H9 (cell line): Measurements from ENCODE around the gene SCEL. TPM values are rescaled to one million over a fixed set of nuclear protein-coding genes. Genes with fewer than 3 reads are reported as not detected.

Source experiments
- DNase-seq: peaks from one replicate; pipeline ENCODE4 v3.0.0-alpha.2; 2017
- H2AFZ ChIP-seq: one replicate; pipeline ENCODE4 v1.6.1; 2013; ENCODE audit warnings: mild to moderate bottlenecking, low read length, control low read depth, moderate library complexity
- H2AK5ac ChIP-seq: 2 replicates; pipeline ENCODE4 v1.6.1; 2013; ENCODE audit warnings: low read length, control low read depth, mixed read lengths; ENCODE audit not compliant: insufficient read length
- H2BK120ac ChIP-seq: one replicate; pipeline ENCODE4 v1.6.1; 2013; ENCODE audit warnings: low read depth, mild to moderate bottlenecking, low read length, control low read depth, inconsistent platforms; ENCODE audit not compliant: poor library complexity, severe bottlenecking
- H2BK12ac ChIP-seq: 2 replicates; pipeline ENCODE4 v1.6.1; 2013; ENCODE audit warnings: low read length, control low read depth, mixed read lengths, low read depth; ENCODE audit not compliant: insufficient read length
- H2BK15ac ChIP-seq: 2 replicates; pipeline ENCODE4 v1.6.1; 2013; ENCODE audit warnings: low read depth, low read length, control low read depth
- H2BK20ac ChIP-seq: one replicate; pipeline ENCODE4 v1.6.1; 2013; ENCODE audit warnings: low read depth, mild to moderate bottlenecking, low read length, control low read depth, inconsistent platforms; ENCODE audit not compliant: poor library complexity, severe bottlenecking
- H2BK5ac ChIP-seq: 2 replicates; pipeline ENCODE4 v1.6.1; 2013; ENCODE audit warnings: low read length, control low read depth, mixed read lengths; ENCODE audit not compliant: insufficient read length
- H3K14ac ChIP-seq: 2 replicates; pipeline ENCODE4 v1.6.1; 2013; ENCODE audit warnings: low read length, control low read depth; ENCODE audit not compliant: insufficient read depth
- H3K18ac ChIP-seq: 2 replicates; pipeline ENCODE4 v1.6.1; 2013; ENCODE audit warnings: low read depth, mild to moderate bottlenecking, mixed read lengths, low read length, control low read depth; ENCODE audit not compliant: insufficient read length
- H3K23ac ChIP-seq: 2 replicates; pipeline ENCODE4 v1.6.1; 2013; ENCODE audit warnings: low read length, control low read depth, mixed read lengths, low read depth; ENCODE audit not compliant: insufficient read length
- H3K23me2 ChIP-seq: 2 replicates; pipeline ENCODE4 v1.6.1; 2013; ENCODE audit warnings: low read depth, mild to moderate bottlenecking, mixed read lengths, low read length, control low read depth; ENCODE audit not compliant: insufficient read length, poor library complexity, severe bottlenecking
- H3K27ac ChIP-seq: 2 replicates; pipeline ENCODE4 v1.5.1; 2013; ENCODE audit warnings: low read length, control low read depth, mixed read lengths, low read depth; ENCODE audit not compliant: insufficient read length
- H3K27me3 ChIP-seq: 2 replicates; pipeline ENCODE4 v1.6.1; 2013; ENCODE audit warnings: low read length, control low read depth, inconsistent platforms; ENCODE audit not compliant: insufficient read depth
- H3K4ac ChIP-seq: 2 replicates; pipeline ENCODE4 v1.6.1; 2013; ENCODE audit warnings: low read depth, mild to moderate bottlenecking, control low read depth, inconsistent platforms, low read length, moderate library complexity
- H3K4me1 ChIP-seq: 2 replicates; pipeline ENCODE4 v1.6.1; 2013; ENCODE audit warnings: low read length, control low read depth, inconsistent platforms; ENCODE audit not compliant: insufficient read depth
- H3K4me2 ChIP-seq: 2 replicates; pipeline ENCODE4 v1.6.1; 2013; ENCODE audit warnings: low read length, control low read depth, mixed read lengths; ENCODE audit not compliant: insufficient read length, insufficient read depth
- H3K56ac ChIP-seq: 2 replicates; pipeline ENCODE4 v1.6.1; 2013; ENCODE audit warnings: low read depth, mild to moderate bottlenecking, mixed read lengths, low read length, control low read depth; ENCODE audit not compliant: insufficient read length
- H3K79me1 ChIP-seq: 2 replicates; pipeline ENCODE4 v1.6.1; 2013; ENCODE audit warnings: low read depth, mild to moderate bottlenecking, moderate library complexity, low read length, control low read depth, inconsistent platforms; ENCODE audit not compliant: insufficient read depth, poor library complexity, severe bottlenecking
- H3K79me2 ChIP-seq: 2 replicates; pipeline ENCODE4 v1.6.1; 2013; ENCODE audit warnings: low read length, control low read depth, inconsistent platforms; ENCODE audit not compliant: insufficient read depth
- H3K9ac ChIP-seq: 2 replicates; pipeline ENCODE4 v1.6.1; 2013; ENCODE audit warnings: low read length, control low read depth, mixed read lengths; ENCODE audit not compliant: insufficient read length; ENCODE audit errors: extremely low read depth
- H3K9me3 ChIP-seq: one replicate; pipeline ENCODE4 v1.6.1; 2013; ENCODE audit warnings: low read depth, low read length, inconsistent platforms; ENCODE audit not compliant: control insufficient read depth
- H3T11ph ChIP-seq: one replicate; pipeline ENCODE4 v1.6.1; 2013; ENCODE audit warnings: mild to moderate bottlenecking, low read length, control low read depth, inconsistent platforms
- H4K20me1 ChIP-seq: one replicate; pipeline ENCODE4 v1.6.1; 2013; ENCODE audit not compliant: control insufficient read depth, insufficient read length, insufficient read depth
- H4K5ac ChIP-seq: 2 replicates; pipeline ENCODE4 v1.6.1; 2013; ENCODE audit warnings: low read depth, mild to moderate bottlenecking, mixed read lengths, low read length, control low read depth; ENCODE audit not compliant: insufficient read length
- H4K8ac ChIP-seq: replicated peaks from 2 replicates; pipeline ENCODE4 v1.6.1; 2013; ENCODE audit warnings: low read length, control low read depth, mixed read lengths, low read depth; ENCODE audit not compliant: insufficient read length
- H4K91ac ChIP-seq: 2 replicates; pipeline ENCODE4 v1.6.1; 2013; ENCODE audit warnings: low read depth, mild to moderate bottlenecking, moderate library complexity, mixed read lengths, low read length, control low read depth; ENCODE audit not compliant: insufficient read length
- H3K27ac Mint-ChIP-seq, 3 experiments: 2 replicates in 2 of 3; 3 replicates in 1 of 3; pipeline ENCODE4 v1.8.0; 2020 to 2021; ENCODE audit warnings: mixed read lengths in 3 of 3, mild to moderate bottlenecking in 1 of 3, moderate library complexity in 1 of 3
- H3K27me3 Mint-ChIP-seq: 2 replicates; pipeline ENCODE4 v1.8.0; 2021; ENCODE audit warnings: low read depth, mild to moderate bottlenecking, moderate library complexity, mixed read lengths
- H3K36me3 Mint-ChIP-seq, 3 experiments: 2 replicates in 2 of 3; 3 replicates in 1 of 3; pipeline ENCODE4 v1.8.0; 2020 to 2021; ENCODE audit warnings: low read depth in 3 of 3, mixed read lengths in 3 of 3; ENCODE audit not compliant: insufficient read depth in 1 of 3
- H3K4me1 Mint-ChIP-seq, 2 experiments: 2 replicates each; pipeline ENCODE4 v1.8.0; 2020; ENCODE audit warnings: mixed read lengths in 2 of 2
- H3K4me3 Mint-ChIP-seq, 2 experiments: 2 replicates in 1 of 2; 3 replicates in 1 of 2; pipeline ENCODE4 v1.8.0; 2020 to 2021; ENCODE audit warnings: mild to moderate bottlenecking in 2 of 2, mixed read lengths in 2 of 2, moderate library complexity in 1 of 2
- H3K9me3 Mint-ChIP-seq, 2 experiments: 2 replicates in 1 of 2; 3 replicates in 1 of 2; pipeline ENCODE4 v1.8.0; 2020; ENCODE audit warnings: mild to moderate bottlenecking in 2 of 2, mixed read lengths in 2 of 2, moderate library complexity in 1 of 2
- WGBS: extraction: QIAGEN DNeasy Blood & Tissue Kit; methylation state at CpG from one replicate; pipeline ENCODE4 v1.1.7; 2013; ENCODE audit warnings: missing lambda C conversion rate, low lambda C conversion rate, mixed read lengths; ENCODE audit not compliant: insufficient read length; ENCODE audit errors: extremely low coverage; 5-methylcytosine and 5-hydroxymethylcytosine counted together
- total RNA-seq: library from RNA; stranded (reverse); gene quantifications from 2 replicates; pipeline ENCODE4 v1.2.1, GENCODE V29; 2021
- TF ChIP-seq, protein P1 (sequence below): fragments of 200-600 bp; sonication (generic); conservative IDR thresholded peaks from 3 replicates; pipeline ENCODE4 v1.8.0; 2021; ENCODE audit warnings: antibody characterized with exemption, mild to moderate bottlenecking

SCEL gene
- total RNA-seq, 1 experiment from 2014 or later = not detected

DNA sequence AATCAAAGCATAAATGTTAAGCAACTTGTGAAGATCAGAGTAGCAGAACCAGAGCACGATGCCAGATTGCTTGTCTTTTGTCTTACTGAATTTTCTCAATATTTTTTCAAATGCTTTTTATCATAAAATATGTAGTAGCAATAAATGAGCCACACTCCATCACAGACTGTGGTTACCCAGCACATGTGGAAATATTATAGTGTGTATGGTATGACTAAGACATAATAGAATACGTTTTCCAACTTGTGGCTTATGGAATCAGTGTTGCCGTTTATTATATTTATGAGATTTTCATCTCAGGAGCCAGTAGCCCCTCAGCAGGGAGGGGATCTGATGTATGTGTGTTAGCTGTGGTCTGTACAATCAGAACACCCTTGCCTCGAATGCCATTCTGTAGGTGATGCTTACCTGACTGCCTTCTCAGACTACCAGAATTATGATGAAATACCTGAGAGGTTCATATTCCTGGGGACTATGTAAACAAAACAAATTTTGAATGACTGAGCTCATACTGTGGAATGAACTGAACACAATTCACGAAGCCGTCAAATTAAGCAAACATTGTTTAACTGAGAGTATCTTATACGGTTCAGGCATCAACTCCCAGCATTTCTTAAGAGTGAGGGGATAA lies 1.9 kb downstream of the SCEL start:
- H3K79me1 ChIP-seq = no peaks in the 10 kb centered on the region
- no peak overlapping the region for H2AK5ac ChIP-seq
- H4K91ac ChIP-seq = no peak overlapping the region
- TF ChIP-seq, protein P1, sequence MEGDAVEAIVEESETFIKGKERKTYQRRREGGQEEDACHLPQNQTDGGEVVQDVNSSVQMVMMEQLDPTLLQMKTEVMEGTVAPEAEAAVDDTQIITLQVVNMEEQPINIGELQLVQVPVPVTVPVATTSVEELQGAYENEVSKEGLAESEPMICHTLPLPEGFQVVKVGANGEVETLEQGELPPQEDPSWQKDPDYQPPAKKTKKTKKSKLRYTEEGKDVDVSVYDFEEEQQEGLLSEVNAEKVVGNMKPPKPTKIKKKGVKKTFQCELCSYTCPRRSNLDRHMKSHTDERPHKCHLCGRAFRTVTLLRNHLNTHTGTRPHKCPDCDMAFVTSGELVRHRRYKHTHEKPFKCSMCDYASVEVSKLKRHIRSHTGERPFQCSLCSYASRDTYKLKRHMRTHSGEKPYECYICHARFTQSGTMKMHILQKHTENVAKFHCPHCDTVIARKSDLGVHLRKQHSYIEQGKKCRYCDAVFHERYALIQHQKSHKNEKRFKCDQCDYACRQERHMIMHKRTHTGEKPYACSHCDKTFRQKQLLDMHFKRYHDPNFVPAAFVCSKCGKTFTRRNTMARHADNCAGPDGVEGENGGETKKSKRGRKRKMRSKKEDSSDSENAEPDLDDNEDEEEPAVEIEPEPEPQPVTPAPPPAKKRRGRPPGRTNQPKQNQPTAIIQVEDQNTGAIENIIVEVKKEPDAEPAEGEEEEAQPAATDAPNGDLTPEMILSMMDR = no peak
- no peaks in the 10 kb centered on the region for H3K27me3 Mint-ChIP-seq
- WGBS = no CpG with 5 or more reads among the region's 7 CpGs
- no peaks in the 10 kb centered on the region for H3K23me2 ChIP-seq
- H3K23ac ChIP-seq = no peak overlapping the region
- H3K14ac ChIP-seq = no peak overlapping the region
- no peaks in the 10 kb centered on the region for H3K27me3 ChIP-seq
- no peak overlapping the region for H3T11ph ChIP-seq
- H3K4me2 ChIP-seq = no peak overlapping the region
- H3K9me3 Mint-ChIP-seq = no peaks in the 10 kb centered on the region
- H3K9ac ChIP-seq = no peak overlapping the region
- H3K18ac ChIP-seq = no peak overlapping the region
- H3K4me1 ChIP-seq = no peaks in the 10 kb centered on the region
- H3K56ac ChIP-seq = no peak overlapping the region
- no peak overlapping the region for H3K4ac ChIP-seq
- no peak overlapping the region for H4K5ac ChIP-seq
- H2BK5ac ChIP-seq = no peak overlapping the region
- H3K9me3 ChIP-seq = no peaks in the 10 kb centered on the region
- H3K79me2 ChIP-seq = no peaks in the 10 kb centered on the region
- no peak overlapping the region for H2BK120ac ChIP-seq
- H3K27ac ChIP-seq = no peak overlapping the region
- no peak overlapping the region for H3K27ac Mint-ChIP-seq
- peaks cover 0 to 3% of the 10 kb centered on the region in 2 experiments; a peak in 1 of 4 replicates for H3K4me1 Mint-ChIP-seq
- no peak overlapping the region for H2BK12ac ChIP-seq
- no peaks in the 10 kb centered on the region for H3K36me3 Mint-ChIP-seq
- no peak for DNase-seq
- H3K4me3 Mint-ChIP-seq = no peak overlapping the region
- H4K20me1 ChIP-seq = no peaks in the 10 kb centered on the region
- no peak overlapping the region for H4K8ac ChIP-seq
- H2AFZ ChIP-seq = no peak overlapping the region
- H2BK15ac ChIP-seq = no peak overlapping the region
- H2BK20ac ChIP-seq = no peak overlapping the region
